GM03348 (cell line): ENCODE measurements around the gene PTPRF.

Source experiments
- DNase-seq: peaks from one replicate; pipeline ENCODE4 v3.0.0; 2012; ENCODE audit warnings: low spot score

The PTPRF gene

GRCh38 chr1:43608827-43609226 is 78.1 kb downstream of the PTPRF start:
- DNase-seq = no peak

DNA sequence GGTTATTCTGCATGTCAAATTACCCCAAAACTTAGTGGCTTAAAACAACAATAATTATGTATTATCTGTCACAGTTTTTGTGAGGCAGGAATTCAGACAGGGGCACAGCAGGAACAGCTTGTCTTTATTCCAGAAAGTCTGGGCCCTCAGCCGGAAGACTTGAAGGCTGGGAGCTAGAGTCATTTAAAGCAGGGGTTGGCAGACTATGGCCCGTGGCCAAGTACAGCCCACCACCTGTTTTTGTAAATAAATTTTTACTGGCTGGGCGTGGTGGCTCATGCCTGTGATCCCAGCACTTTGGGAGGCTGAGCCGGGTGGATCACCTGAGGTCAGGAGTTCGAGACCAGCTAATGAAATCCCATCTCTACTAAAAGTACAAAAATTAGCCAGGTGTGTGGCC is 79.7 kb downstream of the PTPRF start:
- DNase-seq = no peak

- no peak for DNase-seq
Observed at GRCh38 chr1:43611950-43612349, 81.3 kb downstream of the PTPRF start.

GRCh38 chr1:43612406-43612805 is 81.7 kb downstream of the PTPRF start:
- DNase-seq = no peak

DNA sequence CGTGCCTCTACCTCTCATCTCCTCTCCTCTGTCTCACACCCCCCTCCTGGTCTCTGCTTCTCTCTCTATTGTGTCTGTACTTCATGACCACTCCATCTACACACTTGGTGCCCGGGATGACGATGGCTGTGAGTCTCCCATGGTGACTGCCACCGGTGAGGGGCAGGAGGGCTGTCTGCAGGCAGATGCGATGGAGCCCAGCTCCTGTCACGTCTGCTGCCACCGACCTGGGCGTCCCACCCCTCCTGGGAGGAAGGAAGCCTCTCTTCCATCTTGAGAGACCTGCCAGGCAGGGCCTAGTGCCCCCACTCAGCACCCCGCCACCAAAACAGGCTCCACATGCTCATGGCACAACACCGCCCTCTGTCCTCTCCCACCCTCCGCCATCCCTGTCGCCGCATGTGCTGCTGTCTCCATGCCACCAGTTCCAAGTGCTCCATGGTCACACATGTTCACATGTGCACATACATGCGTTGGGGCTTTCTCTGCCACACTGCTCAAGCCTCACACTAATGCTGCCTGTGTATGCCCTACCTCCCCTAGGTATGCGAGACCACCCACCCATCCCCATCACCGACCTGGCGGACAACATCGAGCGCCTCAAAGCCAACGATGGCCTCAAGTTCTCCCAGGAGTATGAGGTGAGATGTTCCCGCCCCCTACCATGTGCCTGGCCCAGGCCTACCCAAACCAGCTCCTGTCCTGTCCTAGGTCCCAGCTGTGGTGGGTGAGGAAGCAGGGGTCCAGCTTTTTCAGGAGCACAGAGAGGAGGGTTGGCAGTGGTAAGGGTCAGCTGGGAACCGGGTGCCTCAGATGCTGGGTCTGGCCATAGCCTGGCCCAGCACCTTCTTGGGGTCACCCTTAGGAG is 82.6 kb downstream of the PTPRF start:
- no peak for DNase-seq

- no peak for DNase-seq
Observed at GRCh38 chr1:43614211-43614610, 83.5 kb downstream of the PTPRF start.

GRCh38 chr1:43614891-43615290 is 84.2 kb downstream of the PTPRF start:
- no peak for DNase-seq

GRCh38 chr1:43616383-43616782 is 85.7 kb downstream of the PTPRF start:
- DNase-seq = no peak

DNA sequence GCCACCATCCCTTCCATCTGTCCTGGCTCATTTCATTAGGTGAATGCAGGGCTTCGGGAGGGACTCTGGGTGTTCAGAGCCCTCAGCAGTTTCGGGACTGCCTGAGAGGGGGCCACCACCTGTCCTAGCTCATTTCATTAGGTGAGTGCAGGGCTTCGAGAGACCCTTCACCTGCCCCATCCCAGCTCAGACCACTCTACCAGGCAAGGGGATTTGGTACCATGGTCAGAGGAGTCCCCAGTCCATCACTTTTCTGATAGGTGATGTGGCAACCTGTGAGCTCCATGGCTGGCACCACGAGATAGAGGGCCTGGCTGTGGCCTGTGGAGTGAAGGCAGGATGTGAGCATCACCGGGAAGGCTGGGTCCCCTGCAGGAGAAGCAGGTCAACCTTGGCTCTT is 86.3 kb downstream of the PTPRF start:
- no peak for DNase-seq

DNA sequence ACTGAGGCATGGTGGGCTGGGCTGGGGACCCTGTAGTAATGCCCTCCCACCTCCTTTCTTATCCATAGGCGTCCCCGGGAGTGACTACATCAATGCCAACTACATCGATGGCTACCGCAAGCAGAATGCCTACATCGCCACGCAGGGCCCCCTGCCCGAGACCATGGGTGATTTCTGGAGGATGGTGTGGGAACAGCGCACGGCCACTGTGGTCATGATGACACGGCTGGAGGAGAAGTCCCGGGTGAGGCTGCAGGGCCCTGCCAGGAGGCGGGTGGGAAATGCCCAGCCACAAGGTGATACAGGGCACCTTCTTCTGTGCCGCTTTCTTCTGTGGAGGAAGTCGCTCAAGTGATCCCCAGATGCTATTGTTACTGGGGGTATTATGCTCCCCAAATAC is 87.0 kb downstream of the PTPRF start:
- DNase-seq = no peak

DNA sequence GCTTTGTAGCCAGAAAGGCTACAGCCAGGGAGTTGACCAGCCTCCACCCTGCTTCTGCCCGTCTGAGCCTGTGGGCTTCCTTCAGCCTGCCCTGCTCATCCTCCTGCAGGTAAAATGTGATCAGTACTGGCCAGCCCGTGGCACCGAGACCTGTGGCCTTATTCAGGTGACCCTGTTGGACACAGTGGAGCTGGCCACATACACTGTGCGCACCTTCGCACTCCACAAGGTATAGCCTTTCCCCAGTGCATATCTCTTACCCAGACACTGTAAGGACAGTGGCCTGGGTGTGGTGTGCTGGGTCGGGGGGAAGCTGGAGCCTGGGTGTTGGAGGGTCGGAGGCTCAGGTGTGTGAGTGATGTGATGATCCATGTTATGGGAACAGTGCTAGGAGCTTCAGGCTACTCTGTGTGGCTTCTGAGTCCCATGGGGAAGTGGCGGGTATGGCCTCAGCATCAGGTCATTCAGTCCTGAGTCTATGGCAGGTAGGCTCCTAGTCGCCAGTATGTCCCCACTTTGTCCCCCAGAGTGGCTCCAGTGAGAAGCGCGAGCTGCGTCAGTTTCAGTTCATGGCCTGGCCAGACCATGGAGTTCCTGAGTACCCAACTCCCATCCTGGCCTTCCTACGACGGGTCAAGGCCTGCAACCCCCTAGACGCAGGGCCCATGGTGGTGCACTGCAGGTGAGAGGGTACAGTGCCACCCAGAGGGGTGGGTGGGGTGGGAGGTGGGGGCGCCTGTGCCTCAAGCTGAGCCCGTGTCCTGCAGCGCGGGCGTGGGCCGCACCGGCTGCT is 88.0 kb downstream of the PTPRF start:
- DNase-seq = no peak

- DNase-seq = no peak
Observed at GRCh38 chr1:43619314-43619790, 88.7 kb downstream of the PTPRF start.

- DNase-seq = no peak
Observed at GRCh38 chr1:43619996-43620920, 89.6 kb downstream of the PTPRF start.

DNA sequence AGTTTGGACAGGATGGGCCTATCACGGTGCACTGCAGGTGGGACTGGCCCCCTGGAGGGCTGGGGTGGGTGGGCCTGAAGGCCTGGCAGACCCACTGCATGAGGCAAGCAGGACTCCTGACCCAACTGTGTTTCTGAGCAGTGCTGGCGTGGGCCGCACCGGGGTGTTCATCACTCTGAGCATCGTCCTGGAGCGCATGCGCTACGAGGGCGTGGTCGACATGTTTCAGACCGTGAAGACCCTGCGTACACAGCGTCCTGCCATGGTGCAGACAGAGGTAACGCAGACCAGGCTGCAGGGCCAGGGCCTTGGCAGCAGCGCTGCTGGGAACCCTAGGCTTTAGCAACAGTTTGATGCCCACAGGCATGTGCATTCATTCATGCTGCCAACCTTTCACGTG is 90.3 kb downstream of the PTPRF start:
- no peak for DNase-seq

GRCh38 chr1:43621386-43621785 is 90.7 kb downstream of the PTPRF start:
- DNase-seq = no peak

DNA sequence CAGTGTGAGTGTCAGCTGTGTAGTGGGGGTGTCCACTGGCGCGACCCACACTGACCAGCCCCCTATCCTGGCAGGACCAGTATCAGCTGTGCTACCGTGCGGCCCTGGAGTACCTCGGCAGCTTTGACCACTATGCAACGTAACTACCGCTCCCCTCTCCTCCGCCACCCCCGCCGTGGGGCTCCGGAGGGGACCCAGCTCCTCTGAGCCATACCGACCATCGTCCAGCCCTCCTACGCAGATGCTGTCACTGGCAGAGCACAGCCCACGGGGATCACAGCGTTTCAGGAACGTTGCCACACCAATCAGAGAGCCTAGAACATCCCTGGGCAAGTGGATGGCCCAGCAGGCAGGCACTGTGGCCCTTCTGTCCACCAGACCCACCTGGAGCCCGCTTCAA is 91.2 kb downstream of the PTPRF start:
- no peak for DNase-seq

DNA sequence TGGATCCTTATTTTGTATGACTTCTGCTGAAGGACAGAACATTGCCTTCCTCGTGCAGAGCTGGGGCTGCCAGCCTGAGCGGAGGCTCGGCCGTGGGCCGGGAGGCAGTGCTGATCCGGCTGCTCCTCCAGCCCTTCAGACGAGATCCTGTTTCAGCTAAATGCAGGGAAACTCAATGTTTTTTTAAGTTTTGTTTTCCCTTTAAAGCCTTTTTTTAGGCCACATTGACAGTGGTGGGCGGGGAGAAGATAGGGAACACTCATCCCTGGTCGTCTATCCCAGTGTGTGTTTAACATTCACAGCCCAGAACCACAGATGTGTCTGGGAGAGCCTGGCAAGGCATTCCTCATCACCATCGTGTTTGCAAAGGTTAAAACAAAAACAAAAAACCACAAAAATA is 91.8 kb downstream of the PTPRF start:
- DNase-seq = peak; percentile 67

DNA sequence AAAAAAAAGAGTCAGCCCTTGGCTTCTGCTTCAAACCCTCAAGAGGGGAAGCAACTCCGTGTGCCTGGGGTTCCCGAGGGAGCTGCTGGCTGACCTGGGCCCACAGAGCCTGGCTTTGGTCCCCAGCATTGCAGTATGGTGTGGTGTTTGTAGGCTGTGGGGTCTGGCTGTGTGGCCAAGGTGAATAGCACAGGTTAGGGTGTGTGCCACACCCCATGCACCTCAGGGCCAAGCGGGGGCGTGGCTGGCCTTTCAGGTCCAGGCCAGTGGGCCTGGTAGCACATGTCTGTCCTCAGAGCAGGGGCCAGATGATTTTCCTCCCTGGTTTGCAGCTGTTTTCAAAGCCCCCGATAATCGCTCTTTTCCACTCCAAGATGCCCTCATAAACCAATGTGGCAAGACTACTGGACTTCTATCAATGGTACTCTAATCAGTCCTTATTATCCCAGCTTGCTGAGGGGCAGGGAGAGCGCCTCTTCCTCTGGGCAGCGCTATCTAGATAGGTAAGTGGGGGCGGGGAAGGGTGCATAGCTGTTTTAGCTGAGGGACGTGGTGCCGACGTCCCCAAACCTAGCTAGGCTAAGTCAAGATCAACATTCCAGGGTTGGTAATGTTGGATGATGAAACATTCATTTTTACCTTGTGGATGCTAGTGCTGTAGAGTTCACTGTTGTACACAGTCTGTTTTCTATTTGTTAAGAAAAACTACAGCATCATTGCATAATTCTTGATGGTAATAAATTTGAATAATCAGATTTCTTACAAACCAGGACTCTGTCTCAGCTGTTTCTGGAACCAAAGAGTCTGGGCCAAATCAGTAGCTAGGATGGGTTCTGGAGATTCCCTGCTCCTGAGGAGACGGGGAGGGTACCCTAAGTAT is 92.5 kb downstream of the PTPRF start:
- no peak for DNase-seq

GRCh38 chr1:43625063-43625780 is 94.5 kb downstream of the PTPRF start:
- no peak for DNase-seq

- no peak for DNase-seq
Observed at GRCh38 chr1:43632135-43632670, 101.5 kb downstream of the PTPRF start.
